Prostate gland (tissue), 2 donors: ENCODE data around the gene ANO2.

Source experiments
- POLR2A ChIP-seq: fragments of 450-650 bp; IDR thresholded peaks from one replicate; pipeline ENCODE4 v1.6.1; 2016; ENCODE audit warnings: antibody characterized with exemption, mild to moderate bottlenecking
- POLR2AphosphoS5 ChIP-seq: sonication (generic); formaldehyde crosslinking; IDR thresholded peaks from one replicate; pipeline ENCODE4 v1.6.1; 2017; ENCODE audit warnings: antibody characterized with exemption
- TF ChIP-seq, protein P1 (sequence below), 4 experiments: fragments of 200-600 bp in 2 of 4; fragments of 450-650 bp in 2 of 4; sonication (generic) in 2 of 4; IDR thresholded peaks; 1 replicate in 3 of 4; 2 replicates in 1 of 4; pipeline ENCODE4 v1.5.1; 2016 to 2019; ENCODE audit warnings: antibody characterized with exemption in 4 of 4, mild to moderate bottlenecking in 2 of 4, moderate library complexity in 2 of 4

DNA sequence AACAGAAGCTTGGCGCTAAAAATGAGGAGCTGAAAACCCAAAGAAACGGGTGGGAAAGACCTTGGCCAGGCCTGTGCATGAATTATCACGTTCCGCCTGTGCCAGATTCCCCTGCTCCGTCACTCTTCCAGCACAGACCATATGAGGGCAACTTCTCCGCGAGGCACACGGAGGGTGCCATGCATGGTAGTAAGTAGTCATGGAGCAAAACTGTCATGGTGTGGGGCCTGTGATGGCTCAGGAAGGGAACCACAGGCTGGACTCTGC, 148.2 kb downstream of the ANO2 start:
- TF ChIP-seq, protein P1, sequence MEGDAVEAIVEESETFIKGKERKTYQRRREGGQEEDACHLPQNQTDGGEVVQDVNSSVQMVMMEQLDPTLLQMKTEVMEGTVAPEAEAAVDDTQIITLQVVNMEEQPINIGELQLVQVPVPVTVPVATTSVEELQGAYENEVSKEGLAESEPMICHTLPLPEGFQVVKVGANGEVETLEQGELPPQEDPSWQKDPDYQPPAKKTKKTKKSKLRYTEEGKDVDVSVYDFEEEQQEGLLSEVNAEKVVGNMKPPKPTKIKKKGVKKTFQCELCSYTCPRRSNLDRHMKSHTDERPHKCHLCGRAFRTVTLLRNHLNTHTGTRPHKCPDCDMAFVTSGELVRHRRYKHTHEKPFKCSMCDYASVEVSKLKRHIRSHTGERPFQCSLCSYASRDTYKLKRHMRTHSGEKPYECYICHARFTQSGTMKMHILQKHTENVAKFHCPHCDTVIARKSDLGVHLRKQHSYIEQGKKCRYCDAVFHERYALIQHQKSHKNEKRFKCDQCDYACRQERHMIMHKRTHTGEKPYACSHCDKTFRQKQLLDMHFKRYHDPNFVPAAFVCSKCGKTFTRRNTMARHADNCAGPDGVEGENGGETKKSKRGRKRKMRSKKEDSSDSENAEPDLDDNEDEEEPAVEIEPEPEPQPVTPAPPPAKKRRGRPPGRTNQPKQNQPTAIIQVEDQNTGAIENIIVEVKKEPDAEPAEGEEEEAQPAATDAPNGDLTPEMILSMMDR (IDR thresholded peaks at IDR 0.05), result no peak
- TF ChIP-seq POLR2A, result no peak
- TF ChIP-seq POLR2AphosphoS5, result no peak
